H9 (cell line): ENCODE results near the gene UTS2R. TPM values are rescaled to one million over a fixed set of nuclear protein-coding genes. Genes with fewer than 3 reads are reported as not detected.

Experiments
- DNase-seq: peaks from one replicate; pipeline ENCODE4 v3.0.0-alpha.2; 2017
- H2AFZ ChIP-seq: one replicate; pipeline ENCODE4 v1.6.1; 2013; ENCODE audit warnings: mild to moderate bottlenecking, low read length, control low read depth, moderate library complexity
- H2AK5ac ChIP-seq: 2 replicates; pipeline ENCODE4 v1.6.1; 2013; ENCODE audit warnings: low read length, control low read depth, mixed read lengths; ENCODE audit not compliant: insufficient read length
- H2BK120ac ChIP-seq: one replicate; pipeline ENCODE4 v1.6.1; 2013; ENCODE audit warnings: low read depth, mild to moderate bottlenecking, low read length, control low read depth, inconsistent platforms; ENCODE audit not compliant: poor library complexity, severe bottlenecking
- H2BK12ac ChIP-seq: 2 replicates; pipeline ENCODE4 v1.6.1; 2013; ENCODE audit warnings: low read length, control low read depth, mixed read lengths, low read depth; ENCODE audit not compliant: insufficient read length
- H2BK15ac ChIP-seq: 2 replicates; pipeline ENCODE4 v1.6.1; 2013; ENCODE audit warnings: low read depth, low read length, control low read depth
- H2BK20ac ChIP-seq: one replicate; pipeline ENCODE4 v1.6.1; 2013; ENCODE audit warnings: low read depth, mild to moderate bottlenecking, low read length, control low read depth, inconsistent platforms; ENCODE audit not compliant: poor library complexity, severe bottlenecking
- H2BK5ac ChIP-seq: 2 replicates; pipeline ENCODE4 v1.6.1; 2013; ENCODE audit warnings: low read length, control low read depth, mixed read lengths; ENCODE audit not compliant: insufficient read length
- H3K14ac ChIP-seq: 2 replicates; pipeline ENCODE4 v1.6.1; 2013; ENCODE audit warnings: low read length, control low read depth; ENCODE audit not compliant: insufficient read depth
- H3K18ac ChIP-seq: 2 replicates; pipeline ENCODE4 v1.6.1; 2013; ENCODE audit warnings: low read depth, mild to moderate bottlenecking, mixed read lengths, low read length, control low read depth; ENCODE audit not compliant: insufficient read length
- H3K23ac ChIP-seq: 2 replicates; pipeline ENCODE4 v1.6.1; 2013; ENCODE audit warnings: low read length, control low read depth, mixed read lengths, low read depth; ENCODE audit not compliant: insufficient read length
- H3K23me2 ChIP-seq: 2 replicates; pipeline ENCODE4 v1.6.1; 2013; ENCODE audit warnings: low read depth, mild to moderate bottlenecking, mixed read lengths, low read length, control low read depth; ENCODE audit not compliant: insufficient read length, poor library complexity, severe bottlenecking
- H3K27ac ChIP-seq: 2 replicates; pipeline ENCODE4 v1.5.1; 2013; ENCODE audit warnings: low read length, control low read depth, mixed read lengths, low read depth; ENCODE audit not compliant: insufficient read length
- H3K27me3 ChIP-seq: 2 replicates; pipeline ENCODE4 v1.6.1; 2013; ENCODE audit warnings: low read length, control low read depth, inconsistent platforms; ENCODE audit not compliant: insufficient read depth
- H3K4ac ChIP-seq: 2 replicates; pipeline ENCODE4 v1.6.1; 2013; ENCODE audit warnings: low read depth, mild to moderate bottlenecking, control low read depth, inconsistent platforms, low read length, moderate library complexity
- H3K4me1 ChIP-seq: 2 replicates; pipeline ENCODE4 v1.6.1; 2013; ENCODE audit warnings: low read length, control low read depth, inconsistent platforms; ENCODE audit not compliant: insufficient read depth
- H3K4me2 ChIP-seq: 2 replicates; pipeline ENCODE4 v1.6.1; 2013; ENCODE audit warnings: low read length, control low read depth, mixed read lengths; ENCODE audit not compliant: insufficient read length, insufficient read depth
- H3K56ac ChIP-seq: 2 replicates; pipeline ENCODE4 v1.6.1; 2013; ENCODE audit warnings: low read depth, mild to moderate bottlenecking, mixed read lengths, low read length, control low read depth; ENCODE audit not compliant: insufficient read length
- H3K79me1 ChIP-seq: 2 replicates; pipeline ENCODE4 v1.6.1; 2013; ENCODE audit warnings: low read depth, mild to moderate bottlenecking, moderate library complexity, low read length, control low read depth, inconsistent platforms; ENCODE audit not compliant: insufficient read depth, poor library complexity, severe bottlenecking
- H3K79me2 ChIP-seq: 2 replicates; pipeline ENCODE4 v1.6.1; 2013; ENCODE audit warnings: low read length, control low read depth, inconsistent platforms; ENCODE audit not compliant: insufficient read depth
- H3K9ac ChIP-seq: 2 replicates; pipeline ENCODE4 v1.6.1; 2013; ENCODE audit warnings: low read length, control low read depth, mixed read lengths; ENCODE audit not compliant: insufficient read length; ENCODE audit errors: extremely low read depth
- H3K9me3 ChIP-seq: one replicate; pipeline ENCODE4 v1.6.1; 2013; ENCODE audit warnings: low read depth, low read length, inconsistent platforms; ENCODE audit not compliant: control insufficient read depth
- H3T11ph ChIP-seq: one replicate; pipeline ENCODE4 v1.6.1; 2013; ENCODE audit warnings: mild to moderate bottlenecking, low read length, control low read depth, inconsistent platforms
- H4K20me1 ChIP-seq: one replicate; pipeline ENCODE4 v1.6.1; 2013; ENCODE audit not compliant: control insufficient read depth, insufficient read length, insufficient read depth
- H4K5ac ChIP-seq: 2 replicates; pipeline ENCODE4 v1.6.1; 2013; ENCODE audit warnings: low read depth, mild to moderate bottlenecking, mixed read lengths, low read length, control low read depth; ENCODE audit not compliant: insufficient read length
- H4K8ac ChIP-seq: replicated peaks from 2 replicates; pipeline ENCODE4 v1.6.1; 2013; ENCODE audit warnings: low read length, control low read depth, mixed read lengths, low read depth; ENCODE audit not compliant: insufficient read length
- H4K91ac ChIP-seq: 2 replicates; pipeline ENCODE4 v1.6.1; 2013; ENCODE audit warnings: low read depth, mild to moderate bottlenecking, moderate library complexity, mixed read lengths, low read length, control low read depth; ENCODE audit not compliant: insufficient read length
- H3K27ac Mint-ChIP-seq, 3 experiments: 2 replicates in 2 of 3; 3 replicates in 1 of 3; pipeline ENCODE4 v1.8.0; 2020 to 2021; ENCODE audit warnings: mixed read lengths in 3 of 3, mild to moderate bottlenecking in 1 of 3, moderate library complexity in 1 of 3
- H3K27me3 Mint-ChIP-seq: 2 replicates; pipeline ENCODE4 v1.8.0; 2021; ENCODE audit warnings: low read depth, mild to moderate bottlenecking, moderate library complexity, mixed read lengths
- H3K36me3 Mint-ChIP-seq, 3 experiments: 2 replicates in 2 of 3; 3 replicates in 1 of 3; pipeline ENCODE4 v1.8.0; 2020 to 2021; ENCODE audit warnings: low read depth in 3 of 3, mixed read lengths in 3 of 3; ENCODE audit not compliant: insufficient read depth in 1 of 3
- H3K4me1 Mint-ChIP-seq, 2 experiments: 2 replicates each; pipeline ENCODE4 v1.8.0; 2020; ENCODE audit warnings: mixed read lengths in 2 of 2
- H3K4me3 Mint-ChIP-seq, 2 experiments: 2 replicates in 1 of 2; 3 replicates in 1 of 2; pipeline ENCODE4 v1.8.0; 2020 to 2021; ENCODE audit warnings: mild to moderate bottlenecking in 2 of 2, mixed read lengths in 2 of 2, moderate library complexity in 1 of 2
- H3K9me3 Mint-ChIP-seq, 2 experiments: 2 replicates in 1 of 2; 3 replicates in 1 of 2; pipeline ENCODE4 v1.8.0; 2020; ENCODE audit warnings: mild to moderate bottlenecking in 2 of 2, mixed read lengths in 2 of 2, moderate library complexity in 1 of 2
- CTCF ChIP-seq: fragments of 200-600 bp; sonication (generic); conservative IDR thresholded peaks from 3 replicates; pipeline ENCODE4 v1.8.0; 2021; ENCODE audit warnings: antibody characterized with exemption, mild to moderate bottlenecking
- WGBS: extraction: QIAGEN DNeasy Blood & Tissue Kit; methylation state at CpG from one replicate; pipeline ENCODE4 v1.1.7; 2013; ENCODE audit warnings: missing lambda C conversion rate, low lambda C conversion rate, mixed read lengths; ENCODE audit not compliant: insufficient read length; ENCODE audit errors: extremely low coverage; 5-methylcytosine and 5-hydroxymethylcytosine counted together
- total RNA-seq: library from RNA; stranded (reverse); gene quantifications from 2 replicates; pipeline ENCODE4 v1.2.1, GENCODE V29; 2021

The UTS2R gene
- total RNA-seq, 1 experiment from 2014 or later: 0.94 TPM

DNA sequence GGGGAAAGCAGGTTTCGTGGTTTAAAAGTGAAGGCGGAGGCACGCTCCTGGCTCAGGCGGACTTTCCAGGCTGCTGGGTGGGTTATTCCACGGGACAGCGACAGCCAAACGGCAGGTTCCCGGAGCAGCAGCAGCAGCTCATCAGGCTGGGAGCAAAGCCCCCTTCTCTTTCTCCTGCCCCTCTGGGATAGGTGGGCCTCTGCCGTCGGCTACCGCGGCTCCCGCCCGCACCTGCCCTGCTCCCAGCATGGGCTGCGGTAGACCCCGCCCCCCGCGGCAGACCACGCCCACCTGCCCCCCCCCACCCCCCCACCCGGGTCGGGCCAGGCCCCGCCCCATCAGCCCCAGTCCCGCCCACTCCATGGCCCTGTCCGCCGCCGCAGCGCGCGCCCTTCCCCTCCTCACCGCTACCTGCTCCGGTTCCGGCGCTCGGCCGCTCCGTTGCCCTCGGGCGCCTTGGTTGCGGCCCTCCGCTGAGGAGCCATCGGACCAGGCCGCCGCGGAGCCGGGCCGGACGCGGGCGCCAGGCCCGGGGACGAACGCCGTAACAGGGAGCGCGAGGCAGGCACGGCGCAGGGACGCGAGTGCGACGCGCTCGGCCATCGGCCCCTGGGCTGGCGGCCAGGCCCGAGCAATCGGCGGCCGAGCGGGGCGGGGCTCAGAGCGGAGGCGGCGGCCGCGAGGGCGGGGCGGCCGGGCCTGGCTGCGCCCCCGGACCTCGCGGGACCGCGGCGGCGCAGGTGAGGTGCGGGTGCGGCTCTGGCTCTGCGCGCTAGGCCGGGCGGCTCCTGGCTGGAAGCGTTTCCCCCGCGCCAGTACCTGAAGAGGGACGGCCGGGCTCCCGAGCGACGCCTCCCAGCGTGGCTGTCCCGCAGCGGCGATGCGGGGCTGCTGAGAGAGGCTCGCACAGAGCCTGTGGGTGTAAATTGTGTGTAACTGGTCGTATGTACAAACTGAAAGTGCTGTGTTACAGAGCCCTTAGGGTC, 46.7 kb downstream of the UTS2R start, which contains the start of the genes HEXD and OGFOD3:
TSS of gene HEXD (plus strand) at position 347 of the 986 bp plus-strand sequence. CDS start 1,453 bp downstream, outside the sequence.
TSS of gene OGFOD3 (minus strand) at position 586 of the 986 bp plus-strand sequence. CDS start at position 485, 101 bp downstream.
- Histone ChIP-seq H2BK5ac (no peak within 1 kb of the TSS), H2BK12ac (no peak within 1 kb of the TSS), H3K79me2 (no peaks in the 10 kb centered on the region), H3K27ac (no peak within 1 kb of the TSS), H3K4me1 (no peaks in the 10 kb centered on the region), H2BK20ac (no peak within 1 kb of the TSS), H3K23me2 (peaks cover 3% of the 10 kb centered on the region), H4K5ac (no peak within 1 kb of the TSS), H3K18ac (no peak within 1 kb of the TSS), H3K27me3 (no peaks in the 10 kb centered on the region), H3K79me1 (no peaks in the 10 kb centered on the region), H2BK120ac (no peak within 1 kb of the TSS), H2AK5ac (no peak within 1 kb of the TSS), H3K56ac (no peak within 1 kb of the TSS), H3K4me2 (peak within 1 kb of the TSS; percentile 70), H3K9ac (peak within 1 kb of the TSS; percentile 71), H2BK15ac (no peak within 1 kb of the TSS), H3T11ph (no peak within 1 kb of the TSS), H3K23ac (no peak within 1 kb of the TSS), H4K91ac (no peak within 1 kb of the TSS), H4K20me1 (no peaks in the 10 kb centered on the region), H3K9me3 (no peaks in the 10 kb centered on the region), H3K14ac (peak within 1 kb of the TSS; percentile 95), H2AFZ (no peak within 1 kb of the TSS), H3K4ac (no peak within 1 kb of the TSS), H4K8ac (no peak within 1 kb of the TSS)
- Mint-ChIP-seq H3K27ac (no peak within 1 kb of the TSS), H3K36me3 (peaks cover 34 to 44% (median 36%) of the 10 kb centered on the region in 3 experiments), H3K4me1 (peaks cover 14 to 23% of the 10 kb centered on the region in 2 experiments), H3K9me3 (peaks cover 18% of the 10 kb centered on the region in 2 experiments), H3K27me3 (peaks cover 3% of the 10 kb centered on the region), H3K4me3 (peak within 1 kb of the TSS; percentile 76 to 88)
- no CpG with 5 or more reads among the region's 108 CpGs for WGBS
- TF ChIP-seq CTCF: no peak
- peak; percentile 94 for DNase-seq
